Left lobe of liver (tissue), 2 donors: Measurements from ENCODE around the gene PDE11A. TPM values are rescaled to one million over a fixed set of nuclear protein-coding genes. Genes with fewer than 3 reads are reported as not detected.
"Not testable (repeated sequence)": the region's sequence is repeated elsewhere in the genome, so short reads cannot be mapped to it uniquely, and the experiment has no call there.

Experiments
- ATAC-seq: fragments of 200-7000 bp; cut with Tn5 transposase; one replicate; pipeline ENCODE4 v1.9.1; 2020; ENCODE audit warnings: mild to moderate bottlenecking, moderate library complexity
- DNase-seq: peaks from one replicate; pipeline ENCODE4 v3.0.0-alpha.2; 2020; ENCODE audit warnings: low spot score
- total RNA-seq: library from RNA; stranded (reverse); gene quantifications from one replicate; pipeline ENCODE4 v1.2.1, GENCODE V29; 2021
- donor health status: DM: no; HTN: no; CAD: no; lungs with moderate emphysema.
- donor health status: DM: no; HTN: yes; CAD: no.

PDE11A gene
- total RNA-seq, 1 donor from 2014 or later: 3.9 TPM

GRCh38 chr2:178075006-178075326 lies 2.4 kb upstream of the PDE11A start:
- ATAC-seq: no peak
- no peak for DNase-seq

GRCh38 chr2:178074123-178075005 lies 1.8 kb upstream of the PDE11A start:
- no peak for ATAC-seq

DNA sequence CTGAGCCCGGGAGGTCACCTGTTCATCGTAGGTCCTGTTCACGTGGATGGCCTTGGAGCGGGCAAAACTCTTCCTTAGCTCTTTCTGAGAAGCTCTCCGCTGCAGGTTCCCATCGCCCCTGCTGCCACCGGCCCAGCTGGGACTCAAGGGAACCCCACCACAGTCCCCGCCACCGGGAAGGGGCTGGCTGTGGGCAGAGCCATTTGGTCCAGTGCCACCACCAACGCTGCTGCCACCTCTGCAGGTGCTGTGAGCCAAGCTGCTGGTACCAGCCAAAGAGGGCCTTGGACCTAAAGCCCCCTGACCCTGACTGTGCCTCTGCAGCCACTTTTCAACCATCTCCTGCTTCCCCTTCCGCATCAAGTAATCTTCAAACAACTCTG lies 586 bp downstream of the PDE11A start:
- no peak for ATAC-seq

More at GRCh38 chr2:178074123-178075005, 1.8 kb upstream of the PDE11A start:
- no peak for DNase-seq

DNA sequence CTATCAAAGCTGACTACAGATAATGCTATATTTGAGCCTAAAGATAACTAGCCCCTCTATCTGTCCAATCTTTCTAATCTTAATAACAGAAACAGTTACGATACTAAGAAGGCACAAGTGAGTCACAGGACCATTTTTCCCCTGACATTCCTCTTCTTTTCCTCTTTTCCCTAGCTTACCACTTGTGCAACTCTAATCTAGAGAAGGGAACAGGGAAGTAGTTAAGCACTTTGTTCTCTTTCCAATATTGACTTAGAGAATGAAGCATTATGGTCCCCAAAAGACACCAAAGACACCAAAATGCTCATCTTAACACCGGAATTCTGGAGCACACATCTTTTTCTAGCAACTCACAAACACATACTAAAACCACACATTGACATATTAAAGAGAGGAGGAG lies 1.8 kb downstream of the PDE11A start:
- DNase-seq (no peak), ATAC-seq (no peak)

More for the DNA sequence above, 586 bp downstream of the PDE11A start:
- DNase-seq: peak; percentile 49

DNA sequence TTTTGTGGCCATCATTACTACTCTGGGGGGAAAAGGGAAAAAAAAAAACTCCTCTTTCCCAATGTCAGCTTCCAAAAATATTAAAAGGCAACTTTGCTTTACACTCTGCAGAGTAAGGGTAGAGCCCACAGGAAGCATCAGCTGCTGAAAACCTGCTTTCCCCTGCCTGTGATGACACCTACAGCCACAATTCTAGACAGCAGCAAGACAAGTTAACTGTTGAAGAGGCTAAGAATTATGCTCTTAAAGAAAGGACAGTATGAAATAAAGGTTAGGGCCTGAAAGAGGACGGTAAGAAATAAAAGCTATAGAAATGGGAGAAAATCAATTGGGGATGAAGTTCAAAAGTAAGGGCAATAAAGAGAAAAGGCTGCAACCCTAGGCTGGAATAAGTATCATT lies 3.0 kb downstream of the PDE11A start:
- DNase-seq (no peak), ATAC-seq (peak; percentile 40)

- ATAC-seq (no peak), DNase-seq (no peak)
These were observed 3.6 kb downstream of the PDE11A start for GRCh38 chr2:178068823-178069454.

DNA sequence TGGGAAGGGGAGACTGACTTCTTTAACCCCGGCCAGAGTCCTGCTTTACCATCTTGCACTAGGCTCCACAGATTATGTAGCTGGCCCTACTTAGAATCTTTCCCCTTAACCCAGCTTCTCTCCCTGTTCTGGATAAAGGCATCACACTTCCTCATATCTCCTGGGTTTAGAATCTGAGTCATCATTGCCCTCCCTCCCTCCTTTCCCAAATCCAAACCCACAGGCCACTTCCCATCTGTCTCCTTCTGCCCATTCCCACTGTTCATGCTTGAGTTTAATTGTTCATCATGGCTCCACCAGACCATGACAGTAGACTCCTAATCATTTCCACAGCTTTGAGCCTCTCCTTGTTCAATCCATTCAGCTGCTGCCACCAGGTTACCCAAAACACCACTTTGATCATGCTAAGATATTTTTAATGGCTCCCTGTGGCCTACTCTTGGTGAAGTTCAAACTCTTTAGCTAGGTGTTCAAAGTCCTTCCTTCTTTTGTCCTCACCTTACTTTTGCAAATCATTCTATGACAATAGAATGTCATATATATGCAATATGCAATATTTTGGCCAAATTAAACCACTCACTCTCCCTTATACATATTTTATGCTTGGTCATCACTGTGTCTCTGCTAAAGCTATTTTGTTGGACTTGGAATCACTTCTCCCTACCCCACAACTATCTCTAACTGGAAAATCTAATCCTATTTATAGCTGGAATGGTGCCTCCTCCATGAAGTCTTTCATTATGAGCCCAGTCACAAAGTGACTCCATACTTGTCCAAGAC lies 5.5 kb downstream of the PDE11A start:
- DNase-seq (no peak), ATAC-seq (no peak)

DNA sequence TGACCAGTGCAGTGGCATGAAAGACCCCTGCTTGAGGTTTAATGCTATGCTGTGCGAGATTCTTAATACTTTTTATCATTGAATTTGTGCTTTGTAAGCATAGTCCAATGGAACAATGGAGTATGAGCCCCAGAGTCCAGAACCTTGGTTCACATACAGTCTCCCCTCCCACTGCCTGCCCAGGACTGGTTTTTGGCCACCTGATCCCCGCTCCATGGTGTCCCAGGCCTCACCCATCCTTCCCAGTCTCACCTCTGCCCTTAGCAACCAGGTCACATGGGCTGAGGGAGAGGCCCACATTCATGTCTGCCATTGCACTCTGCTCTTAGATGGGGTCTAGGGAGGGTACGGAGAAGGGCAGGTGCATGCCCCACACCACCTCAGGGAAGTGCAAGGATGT lies 6.3 kb downstream of the PDE11A start:
- ATAC-seq (no peak), DNase-seq (no peak)

- ATAC-seq (no peak), DNase-seq (no peak)
These were observed 12.9 kb downstream of the PDE11A start for GRCh38 chr2:178059681-178060080.

- no peak for DNase-seq
- ATAC-seq: no peak
These were observed 13.5 kb downstream of the PDE11A start for GRCh38 chr2:178059111-178059510.

DNA sequence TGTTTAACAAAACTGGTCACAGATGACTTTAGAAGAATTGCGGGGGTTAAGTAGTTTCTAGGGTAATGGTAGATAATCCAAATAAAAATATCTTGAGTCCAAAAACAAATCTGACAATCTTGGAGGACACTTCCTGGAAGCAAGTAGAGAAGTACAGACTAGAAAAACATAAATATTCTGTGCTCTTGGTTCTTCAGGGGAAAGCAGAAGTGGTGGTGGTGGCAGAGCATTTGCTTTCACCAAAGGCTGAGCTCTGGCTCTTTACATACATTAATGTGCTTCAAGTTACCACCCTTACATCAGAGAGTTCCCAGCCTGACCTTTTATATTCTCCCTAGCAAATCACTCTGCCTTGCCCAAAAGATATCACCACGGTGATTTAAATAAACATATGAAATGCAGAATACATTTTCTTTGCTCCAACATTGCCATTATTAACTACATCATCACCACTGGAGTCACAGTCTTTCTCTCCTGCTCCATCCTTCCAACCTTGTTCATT lies 15.3 kb downstream of the PDE11A start:
- DNase-seq: no peak

GRCh38 chr2:178056345-178056744 lies 16.2 kb downstream of the PDE11A start:
- ATAC-seq: peak; percentile 81
- no peak for DNase-seq

More for the DNA sequence above, 15.3 kb downstream of the PDE11A start:
- ATAC-seq: no peak

DNA sequence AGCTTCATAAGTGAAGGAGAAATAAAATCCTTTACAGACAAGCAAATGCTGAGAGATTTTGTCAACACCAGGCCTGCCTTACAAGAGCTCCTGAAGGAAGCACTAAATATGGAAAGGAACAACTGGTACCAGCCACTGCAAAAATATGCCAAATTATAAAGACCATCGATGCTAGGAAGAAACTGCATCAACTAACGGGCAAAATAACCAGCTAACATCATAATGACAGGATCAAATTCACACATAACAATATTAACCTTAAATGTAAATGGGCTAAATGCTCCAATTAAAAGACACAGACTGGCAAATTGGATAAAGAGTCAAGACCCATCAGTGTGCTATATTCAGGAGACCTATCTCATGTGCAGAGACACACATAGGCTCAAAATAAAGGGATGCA lies 21.3 kb downstream of the PDE11A start:
- not testable (repeated sequence) for ATAC-seq, DNase-seq

DNA sequence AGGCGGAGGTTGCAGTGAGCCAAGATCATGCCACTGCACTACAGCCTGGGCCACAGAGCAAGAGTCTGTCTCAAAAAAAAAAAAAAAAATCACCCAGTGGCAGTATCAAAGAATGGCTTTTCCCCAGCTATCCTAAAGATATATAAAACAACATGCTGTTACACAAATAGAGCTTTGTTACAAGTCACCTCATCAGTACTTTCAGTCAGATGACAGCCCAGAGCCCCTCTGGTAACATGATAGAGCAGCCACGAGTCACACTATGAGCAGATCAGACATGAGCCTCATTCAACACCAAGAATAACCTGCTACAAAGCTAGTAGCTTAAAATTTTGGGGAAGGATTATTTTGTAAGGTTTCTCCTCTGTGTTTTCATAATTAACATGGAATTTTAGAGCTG lies 25.2 kb downstream of the PDE11A start:
- DNase-seq: no peak
- no peak for ATAC-seq

DNA sequence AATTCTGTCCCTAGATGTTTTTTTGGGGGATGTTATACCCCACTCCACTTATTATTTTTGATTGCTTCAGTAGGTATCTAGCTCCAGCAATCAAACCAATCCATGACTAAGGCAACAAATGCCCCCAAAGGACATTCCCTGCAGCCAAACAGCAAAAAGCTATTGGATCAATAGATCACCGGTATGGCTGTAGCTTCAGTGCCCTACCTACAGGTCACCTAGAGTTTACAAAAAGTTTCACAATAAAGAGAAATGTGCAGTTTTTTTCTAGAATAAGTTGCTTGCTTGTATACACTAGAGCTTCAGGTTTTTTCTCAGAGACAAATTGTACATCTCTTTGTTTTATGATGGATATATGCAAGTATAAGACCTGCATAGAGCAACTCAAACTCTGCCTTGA lies 27.7 kb downstream of the PDE11A start:
- DNase-seq (no peak), ATAC-seq (peak; percentile 91)

GRCh38 chr2:178043266-178043665 lies 29.3 kb downstream of the PDE11A start:
- no peak for ATAC-seq

GRCh38 chr2:178033583-178033982 lies 39.0 kb downstream of the PDE11A start:
- ATAC-seq, DNase-seq: not testable (repeated sequence)

More at GRCh38 chr2:178043266-178043665, 29.3 kb downstream of the PDE11A start:
- no peak for DNase-seq

DNA sequence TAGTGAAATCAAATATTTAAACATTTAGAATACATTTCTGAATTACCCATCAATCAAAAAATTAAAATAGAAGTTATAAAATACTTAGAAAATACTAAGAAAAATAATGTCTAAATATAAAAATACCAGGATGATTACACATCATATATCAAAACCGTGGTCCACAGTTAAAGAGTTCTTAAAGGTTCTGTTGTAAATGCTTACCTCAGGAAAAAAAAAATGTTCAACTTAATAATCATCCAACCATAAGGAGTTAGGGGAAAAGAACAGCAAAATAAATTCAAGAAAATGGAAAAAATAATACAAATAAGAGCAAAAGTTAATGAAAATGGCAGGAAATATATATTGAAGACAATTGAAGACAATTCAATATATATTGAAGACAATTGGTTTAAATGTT lies 43.2 kb downstream of the PDE11A start:
- no peak for DNase-seq

DNA sequence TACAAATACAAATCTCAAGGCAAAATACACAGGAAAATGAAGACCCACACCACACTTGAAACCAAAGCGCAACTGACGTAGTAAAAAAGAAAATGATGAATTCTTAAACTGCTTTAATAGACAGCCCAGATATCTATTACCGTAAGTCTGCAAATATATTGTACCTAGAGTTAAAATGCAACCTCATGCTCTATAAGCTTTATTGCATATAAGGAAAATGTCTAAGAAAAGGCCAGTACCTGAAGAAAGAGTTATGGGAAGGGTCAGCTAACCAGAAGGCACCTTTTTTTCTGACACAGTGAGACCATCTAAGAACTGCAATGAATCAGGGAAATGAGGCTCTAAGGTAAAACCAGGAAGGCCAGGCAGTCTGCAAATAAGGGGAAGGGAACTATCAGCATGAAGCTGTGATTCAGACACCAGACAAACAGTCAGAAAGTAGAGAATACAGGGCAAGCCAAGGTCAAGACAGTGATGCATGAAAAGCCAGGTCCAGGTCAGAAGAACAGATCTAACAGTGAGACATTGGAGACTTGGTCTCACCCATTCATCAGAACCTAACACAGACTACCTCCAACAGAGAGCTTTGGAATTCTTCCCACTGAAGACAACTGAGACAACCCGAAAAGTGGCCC lies 46.9 kb downstream of the PDE11A start:
- no peak for ATAC-seq
- no peak for DNase-seq

More for the DNA sequence above, 43.2 kb downstream of the PDE11A start:
- no peak for ATAC-seq

GRCh38 chr2:178018141-178018540 lies 54.4 kb downstream of the PDE11A start:
- no peak for DNase-seq
- ATAC-seq: no peak

DNA sequence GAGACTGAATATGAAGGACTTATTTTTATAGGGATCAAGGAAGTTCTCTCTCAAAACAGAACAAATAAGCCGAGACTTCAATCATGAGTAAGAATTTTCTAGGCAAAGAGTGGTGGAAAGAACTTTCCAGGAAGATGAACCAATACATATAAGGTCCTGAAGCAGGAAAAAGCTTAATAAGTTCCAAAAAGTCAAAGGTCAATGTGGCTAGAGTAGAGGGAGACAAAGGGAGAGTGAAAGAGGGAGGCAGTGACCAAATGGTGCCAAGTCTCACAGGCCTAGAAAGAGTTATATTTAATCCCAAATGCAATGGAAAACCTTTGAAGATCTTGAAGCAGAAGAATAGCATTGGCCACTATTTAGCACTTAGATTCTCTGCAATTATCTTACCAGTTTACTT lies 56.0 kb downstream of the PDE11A start:
- no peak for DNase-seq
- ATAC-seq: peak; percentile 68
